Measurements from ENCODE around the gene FAM118A.
A peak's percentile ranks its signal among the peaks of the same experiment; 100 is the strongest.

Gene FAM118A

DNA sequence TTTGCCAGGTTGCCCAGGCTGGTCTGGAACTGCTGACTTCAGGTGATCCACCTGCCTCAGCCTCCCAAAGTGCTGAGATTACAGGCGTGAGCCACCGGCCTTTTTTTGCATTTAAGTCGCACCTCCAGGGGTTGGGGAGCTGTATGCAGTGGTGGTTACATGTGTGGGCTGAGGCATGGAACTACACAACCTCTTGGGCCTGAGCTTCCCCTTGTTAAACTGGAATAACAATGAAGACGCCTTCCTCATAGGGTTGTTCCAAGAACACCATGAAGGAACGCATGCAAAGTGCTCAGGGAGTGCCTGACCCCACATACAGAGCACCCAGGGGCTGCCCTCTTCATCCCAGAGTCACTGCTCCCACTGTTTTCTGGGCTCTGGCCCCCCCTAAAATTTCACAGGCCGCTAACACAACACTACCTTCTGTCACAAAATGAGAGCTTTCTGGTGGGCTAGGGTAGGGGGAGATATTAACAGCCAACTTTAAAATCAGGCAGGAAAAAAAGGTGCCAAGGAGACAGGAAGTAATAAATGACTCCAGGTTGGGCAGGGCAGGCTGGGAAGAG, 1.3 kb upstream of the FAM118A start:
- H3K9ac ChIP-seq (ENCODE audit: low read length), result peak overlapping the region; percentile 78
- H4K20me1 ChIP-seq (ENCODE audit: insufficient read depth, low read length), result peaks cover 12% of the 10 kb centered on the region
- H3K36me3 ChIP-seq (replicated peaks; ENCODE audit: low read depth, low read length), result peaks cover 8% of the 10 kb centered on the region
- H3K4me1 ChIP-seq (ENCODE audit: low read length), result peaks cover 25% of the 10 kb centered on the region
- no peak for TF ChIP-seq EZH2phosphoT487 (IDR thresholded peaks at IDR 0.05; ENCODE audit: low read depth)
- TF ChIP-seq, protein P1, sequence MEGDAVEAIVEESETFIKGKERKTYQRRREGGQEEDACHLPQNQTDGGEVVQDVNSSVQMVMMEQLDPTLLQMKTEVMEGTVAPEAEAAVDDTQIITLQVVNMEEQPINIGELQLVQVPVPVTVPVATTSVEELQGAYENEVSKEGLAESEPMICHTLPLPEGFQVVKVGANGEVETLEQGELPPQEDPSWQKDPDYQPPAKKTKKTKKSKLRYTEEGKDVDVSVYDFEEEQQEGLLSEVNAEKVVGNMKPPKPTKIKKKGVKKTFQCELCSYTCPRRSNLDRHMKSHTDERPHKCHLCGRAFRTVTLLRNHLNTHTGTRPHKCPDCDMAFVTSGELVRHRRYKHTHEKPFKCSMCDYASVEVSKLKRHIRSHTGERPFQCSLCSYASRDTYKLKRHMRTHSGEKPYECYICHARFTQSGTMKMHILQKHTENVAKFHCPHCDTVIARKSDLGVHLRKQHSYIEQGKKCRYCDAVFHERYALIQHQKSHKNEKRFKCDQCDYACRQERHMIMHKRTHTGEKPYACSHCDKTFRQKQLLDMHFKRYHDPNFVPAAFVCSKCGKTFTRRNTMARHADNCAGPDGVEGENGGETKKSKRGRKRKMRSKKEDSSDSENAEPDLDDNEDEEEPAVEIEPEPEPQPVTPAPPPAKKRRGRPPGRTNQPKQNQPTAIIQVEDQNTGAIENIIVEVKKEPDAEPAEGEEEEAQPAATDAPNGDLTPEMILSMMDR (IDR thresholded peaks at IDR 0.05; ENCODE audit: low read depth, low read length), result no peak
- H3K4me2 ChIP-seq (ENCODE audit: low read length), result peak overlapping the region; percentile 81
- H3K79me2 ChIP-seq (ENCODE audit: low read length), result peaks cover 35% of the 10 kb centered on the region
- H3K27ac ChIP-seq (ENCODE audit: low read length), result peak overlapping the region; percentile 72; the same call in 1 of the 2 replicates
- H3K4me3 ChIP-seq (ENCODE audit: low read length), result peak overlapping the region; percentile 78
- no peaks in the 10 kb centered on the region for H3K27me3 ChIP-seq (ENCODE audit: low read depth, low read length)
- no peak overlapping the region for H2AFZ ChIP-seq (ENCODE audit: low read depth, low read length)
- H3K9me3 ChIP-seq (ENCODE audit: insufficient read depth, low read length), result no peaks in the 10 kb centered on the region

DNA sequence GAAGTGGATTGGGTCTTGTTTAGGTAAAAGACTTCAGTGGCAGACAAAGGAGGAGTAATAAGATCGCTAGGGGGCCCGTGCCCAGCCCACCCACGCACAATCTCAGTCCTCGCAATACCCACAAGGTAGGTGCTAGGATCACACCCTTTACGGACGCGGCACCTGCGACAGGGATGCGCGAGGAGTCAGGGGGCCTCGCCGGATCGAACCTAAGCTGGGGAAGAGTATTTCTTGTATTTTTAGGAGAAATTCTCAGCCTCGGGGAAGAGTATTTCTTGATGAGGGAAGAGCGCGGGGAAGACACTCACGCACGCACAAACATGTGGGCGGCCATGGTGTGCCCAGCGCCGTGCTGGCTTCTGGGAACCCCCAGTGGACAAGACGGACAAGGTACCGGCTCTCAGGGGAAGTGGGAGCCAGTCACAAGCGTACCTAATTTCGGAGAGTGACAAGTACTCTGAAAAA, 745 bp upstream of the FAM118A start:
- H3K9me3 ChIP-seq (ENCODE audit: insufficient read depth, low read length), result no peaks in the 10 kb centered on the region
- no peaks in the 10 kb centered on the region for H3K27me3 ChIP-seq (ENCODE audit: low read depth, low read length)
- no peak for TF ChIP-seq EZH2phosphoT487 (IDR thresholded peaks at IDR 0.05; ENCODE audit: low read depth)
- TF ChIP-seq, protein P1 (IDR thresholded peaks at IDR 0.05; ENCODE audit: low read depth, low read length), result no peak
- peaks cover 30% of the 10 kb centered on the region for H3K4me1 ChIP-seq (ENCODE audit: low read length)
- peaks cover 40% of the 10 kb centered on the region for H3K79me2 ChIP-seq (ENCODE audit: low read length)
- H3K9ac ChIP-seq (ENCODE audit: low read length), result peak overlapping the region; percentile 78
- H3K36me3 ChIP-seq (replicated peaks; ENCODE audit: low read depth, low read length), result peaks cover 10% of the 10 kb centered on the region
- peak overlapping the region; percentile 81 for H3K4me2 ChIP-seq (ENCODE audit: low read length)
- peaks cover 12% of the 10 kb centered on the region for H4K20me1 ChIP-seq (ENCODE audit: insufficient read depth, low read length)
- peak overlapping the region; percentile 72 for H3K27ac ChIP-seq (ENCODE audit: low read length)
- H3K4me3 ChIP-seq (ENCODE audit: low read length), result peak overlapping the region; percentile 78
- H2AFZ ChIP-seq (ENCODE audit: low read depth, low read length), result peak overlapping the region; percentile 45; the same call in 1 of the 2 replicates

DNA sequence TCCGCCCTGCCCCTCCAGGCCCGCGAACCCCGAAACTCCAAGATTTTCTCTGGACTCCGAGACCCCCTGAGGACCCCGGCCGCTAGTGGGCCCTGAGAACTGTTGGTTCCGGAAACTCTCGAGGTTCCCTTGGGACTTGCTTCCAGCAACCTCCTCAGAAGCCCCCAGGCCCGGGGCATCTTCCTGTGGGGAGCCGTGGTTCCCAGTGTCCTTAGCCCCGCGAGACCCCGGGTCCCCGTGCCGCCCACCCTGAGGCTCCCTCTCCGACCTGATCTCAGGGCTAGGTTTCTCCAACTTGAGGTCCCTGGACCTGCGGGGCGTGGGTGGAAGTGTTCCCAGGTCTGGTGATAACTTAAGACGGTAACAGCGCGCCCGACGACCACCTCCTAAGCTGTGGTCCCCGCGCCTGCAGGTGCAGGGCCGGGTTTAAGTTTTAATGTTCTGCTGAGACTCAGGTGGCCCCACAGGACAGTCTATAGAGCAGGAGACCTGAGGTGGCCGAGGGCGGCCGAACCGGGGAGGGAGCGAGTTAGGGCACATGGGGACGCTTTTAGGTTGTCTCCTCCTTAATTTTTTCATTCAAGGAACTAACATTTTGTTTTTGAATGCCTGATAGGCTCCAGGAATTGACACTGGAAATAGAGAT, 720 bp downstream of the FAM118A start:
- Histone ChIP-seq H3K9ac (ENCODE audit: low read length) (peak overlapping the region; percentile 95), H3K36me3 (replicated peaks; ENCODE audit: low read depth, low read length) (peaks cover 14% of the 10 kb centered on the region), H3K79me2 (ENCODE audit: low read length) (peaks cover 55% of the 10 kb centered on the region), H2AFZ (ENCODE audit: low read depth, low read length) (no peak overlapping the region), H3K4me1 (ENCODE audit: low read length) (peaks cover 45% of the 10 kb centered on the region), H3K27me3 (ENCODE audit: low read depth, low read length) (no peaks in the 10 kb centered on the region), H3K4me2 (ENCODE audit: low read length) (peak overlapping the region; percentile 96), H3K9me3 (ENCODE audit: insufficient read depth, low read length) (no peaks in the 10 kb centered on the region), H4K20me1 (ENCODE audit: insufficient read depth, low read length) (peaks cover 16% of the 10 kb centered on the region), H3K4me3 (ENCODE audit: low read length) (peak overlapping the region; percentile 87), H3K27ac (ENCODE audit: low read length) (peak overlapping the region; percentile 62)
- TF ChIP-seq EZH2phosphoT487 (IDR thresholded peaks at IDR 0.05; ENCODE audit: low read depth), result no peak
- TF ChIP-seq, protein P1 (IDR thresholded peaks at IDR 0.05; ENCODE audit: low read depth, low read length), result no peak

DNA sequence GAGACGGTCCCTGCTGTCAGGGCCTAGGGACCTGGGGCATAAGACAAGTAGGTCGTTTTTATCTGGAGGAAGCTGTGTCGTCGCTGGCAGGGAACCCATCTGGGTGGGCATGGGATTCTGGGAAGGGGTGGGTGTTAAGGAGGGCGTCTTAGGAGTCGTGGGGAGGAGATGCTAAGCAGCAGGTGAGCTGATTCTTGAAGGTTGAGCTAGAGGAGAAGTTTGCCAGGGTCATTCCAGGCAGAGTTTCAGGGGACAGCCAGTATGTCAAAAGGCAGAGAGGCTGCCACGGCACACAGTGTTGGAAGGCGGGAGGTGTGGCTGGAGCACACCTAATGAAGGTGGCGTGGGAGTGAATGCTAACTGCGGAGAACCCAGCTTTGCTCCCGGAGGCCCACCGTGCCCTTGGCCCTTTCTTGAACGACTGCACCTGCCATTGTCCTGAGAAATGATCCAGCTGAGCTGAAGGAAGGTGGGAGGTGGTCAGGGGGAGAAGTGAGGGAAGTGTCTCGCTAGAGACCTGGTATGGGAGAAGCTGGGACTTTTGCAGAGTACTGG, 1.3 kb downstream of the FAM118A start:
- Histone ChIP-seq H3K4me1 (ENCODE audit: low read length) (peaks cover 51% of the 10 kb centered on the region), H4K20me1 (ENCODE audit: insufficient read depth, low read length) (peaks cover 19% of the 10 kb centered on the region), H3K4me2 (ENCODE audit: low read length) (peak overlapping the region; percentile 96), H3K27me3 (ENCODE audit: low read depth, low read length) (no peaks in the 10 kb centered on the region), H2AFZ (ENCODE audit: low read depth, low read length) (no peak overlapping the region), H3K27ac (ENCODE audit: low read length) (no peak overlapping the region), H3K4me3 (ENCODE audit: low read length) (peak overlapping the region; percentile 87), H3K9ac (ENCODE audit: low read length) (peak overlapping the region; percentile 95), H3K9me3 (ENCODE audit: insufficient read depth, low read length) (no peaks in the 10 kb centered on the region), H3K36me3 (replicated peaks; ENCODE audit: low read depth, low read length) (peaks cover 14% of the 10 kb centered on the region), H3K79me2 (ENCODE audit: low read length) (peaks cover 61% of the 10 kb centered on the region)
- TF ChIP-seq, protein P1 (IDR thresholded peaks at IDR 0.05; ENCODE audit: low read depth, low read length), result no peak
- no peak for TF ChIP-seq EZH2phosphoT487 (IDR thresholded peaks at IDR 0.05; ENCODE audit: low read depth)
